CD1c-positive myeloid dendritic cell (primary cell): ENCODE data around the gene TRABD2B.

Experiments
- DNase-seq: peaks from one replicate; pipeline ENCODE4 v3.0.0-alpha.2; 2016; ENCODE audit errors: extremely low spot score

Gene TRABD2B

GRCh38 chr1:47935856-47936255 is 61.3 kb downstream of the TRABD2B start:
- DNase-seq = no peak

- DNase-seq = no peak
Measured at GRCh38 chr1:47935163-47935562, 62.0 kb downstream of the TRABD2B start.

- no peak for DNase-seq
Measured at GRCh38 chr1:47934243-47934805, 62.9 kb downstream of the TRABD2B start.

- no peak for DNase-seq
Measured at GRCh38 chr1:47932743-47933142, 64.4 kb downstream of the TRABD2B start.

- DNase-seq = no peak
Measured at GRCh38 chr1:47931395-47931794, 65.8 kb downstream of the TRABD2B start.

- DNase-seq = no peak
Measured at GRCh38 chr1:47930210-47930840, 66.9 kb downstream of the TRABD2B start.

GRCh38 chr1:47927165-47927564 is 70.0 kb downstream of the TRABD2B start:
- DNase-seq = no peak

- DNase-seq = no peak
Measured at GRCh38 chr1:47926461-47926999, 70.7 kb downstream of the TRABD2B start.

- DNase-seq = no peak
Measured at GRCh38 chr1:47924270-47925048, 72.7 kb downstream of the TRABD2B start.

- DNase-seq = no peak
Measured at GRCh38 chr1:47921935-47922415, 75.2 kb downstream of the TRABD2B start.

- DNase-seq = no peak
Measured at GRCh38 chr1:47919113-47919833, 77.9 kb downstream of the TRABD2B start.

GRCh38 chr1:47918257-47918867 is 78.8 kb downstream of the TRABD2B start:
- no peak for DNase-seq

- DNase-seq = no peak
Measured at GRCh38 chr1:47917687-47918086, 79.5 kb downstream of the TRABD2B start.

- no peak for DNase-seq
Measured at GRCh38 chr1:47915677-47916353, 81.4 kb downstream of the TRABD2B start.

GRCh38 chr1:47914952-47915676 is 82.1 kb downstream of the TRABD2B start:
- DNase-seq = no peak

GRCh38 chr1:47914218-47914938 is 82.8 kb downstream of the TRABD2B start:
- DNase-seq = no peak

GRCh38 chr1:47913225-47913823 is 83.9 kb downstream of the TRABD2B start:
- DNase-seq = no peak

GRCh38 chr1:47912756-47913155 is 84.4 kb downstream of the TRABD2B start:
- DNase-seq = no peak

GRCh38 chr1:47911892-47912291 is 85.3 kb downstream of the TRABD2B start:
- no peak for DNase-seq
